Measurements from ENCODE around the gene HMCN2.
A peak's percentile ranks its signal among the peaks of the same experiment; 100 is the strongest.

The HMCN2 gene

GRCh38 chr9:130371196-130371966 lies 105.8 kb downstream of the HMCN2 start:
- DNase-seq, result no peak

GRCh38 chr9:130372057-130372456 lies 106.5 kb downstream of the HMCN2 start:
- DNase-seq, result no peak

- no peak for DNase-seq
Measured at GRCh38 chr9:130373679-130374325, 108.2 kb downstream of the HMCN2 start.

- no peak for DNase-seq
Measured at GRCh38 chr9:130377612-130378011, 112.1 kb downstream of the HMCN2 start.

GRCh38 chr9:130378875-130379648 lies 113.5 kb downstream of the HMCN2 start:
- no peak for DNase-seq

GRCh38 chr9:130379649-130379970 lies 114.0 kb downstream of the HMCN2 start:
- DNase-seq, result no peak

- DNase-seq, result no peak
Measured at GRCh38 chr9:130380920-130381469, 115.4 kb downstream of the HMCN2 start.

- no peak for DNase-seq
Measured at GRCh38 chr9:130381660-130382059, 116.1 kb downstream of the HMCN2 start.

GRCh38 chr9:130382096-130382495 lies 116.5 kb downstream of the HMCN2 start:
- no peak for DNase-seq

GRCh38 chr9:130382636-130383349 lies 117.2 kb downstream of the HMCN2 start:
- peak; percentile 16 for DNase-seq

GRCh38 chr9:130383350-130383715 lies 117.8 kb downstream of the HMCN2 start:
- no peak for DNase-seq

GRCh38 chr9:130383979-130384676 lies 118.6 kb downstream of the HMCN2 start:
- no peak for DNase-seq

- DNase-seq, result no peak
Measured at GRCh38 chr9:130385257-130385656, 119.7 kb downstream of the HMCN2 start.

- no peak for DNase-seq
Measured at GRCh38 chr9:130387398-130387797, 121.8 kb downstream of the HMCN2 start.

GRCh38 chr9:130387905-130388304 lies 122.3 kb downstream of the HMCN2 start:
- no peak for DNase-seq

GRCh38 chr9:130390390-130390789 lies 124.8 kb downstream of the HMCN2 start:
- DNase-seq, result no peak

- no peak for DNase-seq
Measured at GRCh38 chr9:130390986-130391385, 125.4 kb downstream of the HMCN2 start.

- DNase-seq, result no peak
Measured at GRCh38 chr9:130391866-130392265, 126.3 kb downstream of the HMCN2 start.

GRCh38 chr9:130393681-130394071 lies 128.1 kb downstream of the HMCN2 start:
- DNase-seq, result no peak

- no peak for DNase-seq
Measured at GRCh38 chr9:130394320-130394719, 128.8 kb downstream of the HMCN2 start.

GRCh38 chr9:130394814-130395470 lies 129.4 kb downstream of the HMCN2 start:
- DNase-seq, result no peak

All from DMS79 (cell line).